ENCODE measurements around the gene BCHE.

GRCh38 chr3:165854696-165855095 lies 17.5 kb upstream of the BCHE start:
- TF ChIP-seq POLR2AphosphoS5 (IDR thresholded peaks at IDR 0.05; ENCODE audit: borderline replicate concordance, low read depth, low read length), result no peak
- TF ChIP-seq EZH2 (IDR thresholded peaks at IDR 0.05), result no peak
- no peak for TF ChIP-seq FOXP2 (optimal IDR thresholded peaks at IDR 0.05; ENCODE audit: control extremely low read depth, extremely low read length, insufficient read depth)

All from SK-N-MC (cell line).